Kidney (tissue), 14 donors: ENCODE results near the gene MOXD1. TPM values are rescaled to one million over a fixed set of nuclear protein-coding genes. Genes with fewer than 3 reads are reported as not detected.
"Not testable (repeated sequence)": the region's sequence is repeated elsewhere in the genome, so short reads cannot be mapped to it uniquely, and the experiment has no call there.

ENCODE experiments used
- DNase-seq, 5 donors: peaks; one replicate each; pipeline ENCODE4 v3.0.0-alpha.2; 2013 to 2020
- FAIRE-seq: peaks from 2 replicates; lab custom pipeline; 2012; peaks lifted over from hg19 to GRCh38; lab: Jason Lieb, UNC
- H3K27ac ChIP-seq, 2 donors: one replicate each; pipeline ENCODE4 v1.7.0; 2013; ENCODE audit warnings: low read depth in 2 of 2, low read length in 2 of 2, inconsistent platforms in 1 of 2
- H3K27me3 ChIP-seq: one replicate; pipeline ENCODE4 v1.7.1; 2013; ENCODE audit warnings: low read length, inconsistent platforms; ENCODE audit not compliant: control insufficient read depth, insufficient read depth
- H3K36me3 ChIP-seq, 3 donors: one replicate each; pipeline versions ENCODE4 v1.7.0 to v1.7.1; 2013; ENCODE audit warnings: low read length in 3 of 3, control low read depth in 1 of 3, inconsistent platforms in 1 of 3; ENCODE audit not compliant: insufficient read depth in 3 of 3, control insufficient read depth in 2 of 3
- H3K4me1 ChIP-seq, 3 donors: one replicate each; pipeline versions ENCODE4 v1.7.0 to v1.7.1; 2013; ENCODE audit warnings: low read length in 3 of 3, inconsistent platforms in 1 of 3, low read depth in 1 of 3; ENCODE audit not compliant: control insufficient read depth in 2 of 3, insufficient read depth in 2 of 3
- H3K4me3 ChIP-seq, 3 donors: one replicate each; pipeline versions ENCODE4 v1.7.0 to v1.8.1; 2013; ENCODE audit warnings: low read length in 3 of 3, control low read depth in 1 of 3, inconsistent platforms in 1 of 3
- H3K9ac ChIP-seq, 3 donors: one replicate each; pipeline versions ENCODE4 v1.7.0 to v1.7.1; 2013; ENCODE audit warnings: low read length in 3 of 3, control low read depth in 1 of 3, inconsistent platforms in 1 of 3
- H3K9me3 ChIP-seq, 3 donors: one replicate each; pipeline versions ENCODE4 v1.7.0 to v1.7.1; 2013; ENCODE audit warnings: low read length in 3 of 3, control low read depth in 1 of 3, inconsistent platforms in 1 of 3; ENCODE audit not compliant: control insufficient read depth in 2 of 3, insufficient read depth in 1 of 3
- CTCF ChIP-seq: IDR thresholded peaks from 3 replicates; pipeline ENCODE4 v1.5.1; 2012; ENCODE audit warnings: mild to moderate bottlenecking, moderate library complexity, borderline replicate concordance; ENCODE audit not compliant: insufficient read depth; ENCODE audit errors: extremely low read depth
- intact Hi-C: fragments of 100-400 bp; cut with DNase I; formaldehyde crosslinking; loops from one replicate; pipeline ENCODE4 v1.11.1; 2022
- polyA plus RNA-seq: library from polyadenylated mRNA; stranded (reverse); fragments of 350-450 nt; fragmentation: Illumina TruSeq; extraction: RNeasy Lipid Tissue Mini Kit (QIAGEN cat#74804); gene quantifications from one replicate; pipeline ENCODE4 v1.2.3, GENCODE V29; 2014; ENCODE audit warnings: low read depth, low replicate concordance; ENCODE audit not compliant: insufficient read depth
- total RNA-seq: library from RNA; stranded (reverse); fragmentation: NEBNext Ultra II Directional; extraction: Animal tissue kit (Norgen Biotek cat#: 25700); gene quantifications from one replicate; pipeline ENCODE4 v1.2.1, GENCODE V29; 2021
- donor health status: control.
- donor health status: control.
- donor health status: control.
- donor health status: control.
- donor health status: control.
- donor health status: DM: yes; HTN: yes; CAD: no.
- donor health status: Normal renal cell carcinoma (clear cell type).

The MOXD1 gene
- total and polyA plus RNA-seq, 2 donors from 2014 or later = 11.6 to 35.9 TPM

- Histone ChIP-seq H3K9ac (no peak overlapping the region), H3K27me3 (no peaks in the 10 kb centered on the region), H3K4me1 (no peaks in the 10 kb centered on the region), H3K27ac (no peak overlapping the region), H3K36me3 (no peaks in the 10 kb centered on the region), H3K4me3 (no peak overlapping the region), H3K9me3 (no peaks in the 10 kb centered on the region)
- DNase-seq (no peak), FAIRE-seq (no peak)
- intact Hi-C loops = no loop called here
- TF ChIP-seq CTCF = no peak
Observed at GRCh38 chr6:132275066-132275970, 126.0 kb downstream of the MOXD1 start.

- intact Hi-C loops = no loop called here
- no peaks in the 10 kb centered on the region for H3K9me3 ChIP-seq
- DNase-seq (no peak), FAIRE-seq (no peak)
- no peaks in the 10 kb centered on the region for H3K4me1 ChIP-seq
- H3K9ac ChIP-seq = no peak overlapping the region
- no peaks in the 10 kb centered on the region for H3K36me3 ChIP-seq
- no peaks in the 10 kb centered on the region for H3K27me3 ChIP-seq
- no peak overlapping the region for H3K4me3 ChIP-seq
- TF ChIP-seq CTCF = no peak
- H3K27ac ChIP-seq = no peak overlapping the region
Observed at GRCh38 chr6:132272776-132273175, 128.5 kb downstream of the MOXD1 start.

- no peak for FAIRE-seq
- peak in 1 of 5 donors; percentile 39 for DNase-seq
- Histone ChIP-seq H3K27ac (no peak overlapping the region), H3K9ac (no peak overlapping the region), H3K27me3 (no peaks in the 10 kb centered on the region), H3K9me3 (no peaks in the 10 kb centered on the region), H3K4me3 (no peak overlapping the region), H3K36me3 (no peaks in the 10 kb centered on the region), H3K4me1 (no peaks in the 10 kb centered on the region)
- no peak for TF ChIP-seq CTCF
- intact Hi-C loops = no loop called here
Observed at GRCh38 chr6:132270726-132271402, 130.4 kb downstream of the MOXD1 start.

GRCh38 chr6:132268666-132269065, 132.6 kb downstream of the MOXD1 start:
- DNase-seq, FAIRE-seq, H3K27ac ChIP-seq, H3K4me1 ChIP-seq, H3K36me3 ChIP-seq, H3K27me3 ChIP-seq, H3K9ac ChIP-seq, H3K9me3 ChIP-seq, H3K4me3 ChIP-seq, intact Hi-C loops: not testable (repeated sequence)
